ENCODE results near the gene TXNDC11.

Gene TXNDC11

DNA sequence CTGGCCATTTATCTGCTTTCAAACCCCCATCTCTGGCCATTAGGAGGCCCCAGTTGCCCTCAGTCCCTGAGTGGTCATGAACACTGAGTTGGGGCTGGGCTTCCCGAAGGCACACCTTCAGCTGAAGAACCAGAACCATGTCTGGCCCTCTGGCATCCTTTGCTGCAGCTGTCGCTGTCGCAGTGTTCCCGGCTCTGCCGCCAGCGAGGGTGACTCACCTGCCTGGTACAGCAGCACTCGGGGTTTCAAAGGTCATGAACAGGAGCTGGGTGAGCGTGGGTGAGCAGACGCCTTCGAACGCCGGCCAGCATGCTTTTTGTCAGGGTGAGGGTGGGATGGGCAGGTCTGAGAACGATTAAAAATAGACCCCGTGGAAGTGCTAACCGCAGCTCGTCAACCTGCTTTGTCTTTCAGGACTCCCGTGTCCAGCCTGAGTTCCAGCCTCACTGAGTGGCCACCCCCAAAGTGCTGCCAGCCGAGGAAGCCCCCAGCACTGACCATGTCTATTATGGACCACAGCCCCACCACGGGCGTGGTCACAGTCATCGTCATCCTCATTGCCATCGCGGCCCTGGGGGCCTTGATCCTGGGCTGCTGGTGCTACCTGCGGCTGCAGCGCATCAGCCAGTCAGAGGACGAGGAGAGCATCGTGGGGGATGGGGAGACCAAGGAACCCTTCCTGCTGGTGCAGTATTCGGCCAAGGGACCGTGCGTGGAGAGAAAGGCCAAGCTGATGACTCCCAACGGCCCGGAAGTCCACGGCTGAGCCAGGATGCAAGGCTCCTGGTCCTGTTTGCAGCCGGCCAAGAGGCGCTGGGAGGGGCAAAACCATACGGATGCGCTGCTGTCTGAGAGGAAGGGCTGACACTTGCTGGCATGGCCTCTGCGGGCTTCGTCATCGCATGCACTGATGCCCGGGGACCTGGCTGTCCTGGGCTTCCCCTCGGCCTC lies 66.8 kb downstream of the TXNDC11 start:
- peak; percentile 86 for DNase-seq (ENCODE audit: low spot score)

DNA sequence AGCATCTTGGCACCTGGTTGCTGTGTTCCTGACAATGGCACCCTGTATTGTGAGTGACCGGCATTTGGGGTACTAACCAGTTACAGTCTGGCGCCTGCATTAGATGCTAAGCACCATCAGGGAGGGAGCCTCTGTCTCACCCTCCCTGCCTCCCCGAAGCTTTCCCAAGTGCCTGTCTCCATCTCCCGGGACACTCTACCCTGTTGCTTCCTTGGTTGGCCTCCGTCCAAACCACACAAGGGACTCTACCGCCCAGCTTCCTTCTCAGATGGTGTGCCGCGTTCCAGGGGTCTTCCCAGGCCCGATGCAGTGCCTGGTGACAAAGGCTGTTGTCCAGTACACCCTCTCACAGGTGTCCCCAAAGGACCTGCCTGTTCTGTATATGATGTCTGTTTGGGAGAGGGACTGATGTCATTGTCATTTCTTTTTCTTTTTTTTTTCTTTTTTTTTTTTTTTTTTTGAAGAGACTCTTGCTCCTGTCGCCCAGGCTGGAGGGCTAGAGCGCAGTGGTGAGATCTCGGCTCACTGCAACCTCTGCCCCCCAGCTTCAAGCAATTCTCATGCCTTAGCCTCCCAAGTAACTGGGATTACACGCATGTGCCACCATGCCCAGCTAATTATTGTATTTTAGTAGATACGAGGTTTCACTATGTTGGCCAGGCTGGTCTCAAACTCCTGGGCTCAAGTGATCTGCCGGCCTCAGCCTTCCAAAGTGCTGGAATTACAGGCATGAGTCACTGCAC lies 67.7 kb downstream of the TXNDC11 start:
- DNase-seq (ENCODE audit: low spot score): peak; percentile 65

DNA sequence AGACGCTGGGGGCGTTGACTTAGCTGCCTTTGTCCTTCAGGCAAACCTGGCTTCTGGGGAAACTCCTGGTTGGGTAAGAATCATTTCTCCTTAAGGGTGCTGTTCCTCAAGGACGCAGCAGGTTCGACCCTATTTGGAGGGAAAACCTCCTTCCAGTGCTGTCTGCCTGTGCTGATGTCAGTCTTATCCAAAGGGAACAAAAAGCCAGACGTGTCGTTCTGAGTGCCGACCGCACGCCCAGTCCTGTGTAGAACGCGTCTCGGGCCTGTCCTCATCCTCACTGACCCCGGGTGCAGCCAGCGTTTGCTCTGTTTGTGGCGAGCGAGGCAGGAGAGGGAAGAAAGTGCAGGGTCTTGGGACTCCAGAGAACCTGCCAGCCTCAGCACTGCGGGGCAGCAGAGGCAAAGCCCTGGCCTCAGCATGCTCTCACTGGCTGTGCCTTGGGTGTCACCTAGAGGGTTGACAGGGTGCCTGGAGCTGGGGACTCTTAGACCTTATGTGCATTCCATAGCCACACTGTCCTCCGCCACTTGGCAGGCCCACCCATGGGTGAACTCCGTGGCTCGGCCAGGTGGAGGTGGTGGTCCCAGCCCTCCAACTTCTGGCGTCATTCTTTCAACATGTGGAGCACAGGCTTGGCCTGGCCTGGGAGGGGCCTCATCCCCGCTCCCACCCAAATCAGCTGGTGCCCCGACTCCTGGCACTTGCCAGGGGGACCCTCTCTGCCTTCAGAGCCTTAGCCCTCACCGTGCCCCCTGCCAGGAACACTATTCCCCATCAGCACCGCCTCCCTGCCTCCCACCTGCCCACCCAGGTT lies 68.4 kb downstream of the TXNDC11 start:
- DNase-seq (ENCODE audit: low spot score): no peak

DNA sequence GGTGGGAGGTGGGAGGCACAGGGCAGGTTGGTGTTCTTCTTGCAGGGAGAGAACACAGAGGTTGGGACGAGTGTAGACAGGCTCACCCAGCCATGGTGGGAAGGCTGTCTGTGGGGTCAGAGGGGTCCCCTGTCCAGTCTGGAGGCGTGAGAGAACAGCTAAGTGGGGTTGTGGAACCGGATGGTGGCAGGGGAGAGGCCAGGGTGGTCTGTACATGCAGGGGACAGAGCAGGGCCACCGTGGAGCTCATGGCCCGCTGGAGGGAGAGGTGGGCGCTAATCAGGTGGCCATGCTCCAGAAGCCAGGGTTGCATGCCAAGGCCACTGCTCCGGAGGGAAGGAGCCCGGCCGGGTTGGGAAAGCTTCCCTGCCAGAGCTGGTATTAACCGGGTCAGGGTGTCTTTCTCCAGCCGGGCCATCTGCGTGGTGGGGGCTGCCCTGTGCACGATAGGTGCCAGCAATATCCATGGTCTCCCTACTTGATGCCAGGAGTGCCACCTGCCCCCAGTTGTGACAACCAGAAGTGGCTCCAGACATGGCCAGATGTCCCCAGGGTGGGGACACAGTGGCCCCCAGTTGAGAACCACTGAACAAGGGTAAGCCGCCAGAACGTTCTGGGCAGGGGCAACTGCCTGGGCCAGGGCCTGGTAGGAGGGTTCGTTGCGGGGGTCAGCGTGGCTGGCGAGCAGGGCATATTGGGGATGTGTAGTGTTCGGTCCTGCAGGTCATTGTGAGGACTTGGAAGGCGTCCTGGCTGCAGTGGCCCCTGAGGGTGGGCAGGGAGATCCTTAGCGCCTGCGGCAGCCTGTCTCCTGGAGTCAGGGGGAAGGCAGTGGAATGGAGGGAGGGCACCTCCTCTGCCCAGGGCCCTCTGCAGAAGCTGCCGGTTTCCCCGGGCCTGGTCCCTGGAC lies 69.3 kb downstream of the TXNDC11 start:
- no peak for DNase-seq (ENCODE audit: low spot score)

DNA sequence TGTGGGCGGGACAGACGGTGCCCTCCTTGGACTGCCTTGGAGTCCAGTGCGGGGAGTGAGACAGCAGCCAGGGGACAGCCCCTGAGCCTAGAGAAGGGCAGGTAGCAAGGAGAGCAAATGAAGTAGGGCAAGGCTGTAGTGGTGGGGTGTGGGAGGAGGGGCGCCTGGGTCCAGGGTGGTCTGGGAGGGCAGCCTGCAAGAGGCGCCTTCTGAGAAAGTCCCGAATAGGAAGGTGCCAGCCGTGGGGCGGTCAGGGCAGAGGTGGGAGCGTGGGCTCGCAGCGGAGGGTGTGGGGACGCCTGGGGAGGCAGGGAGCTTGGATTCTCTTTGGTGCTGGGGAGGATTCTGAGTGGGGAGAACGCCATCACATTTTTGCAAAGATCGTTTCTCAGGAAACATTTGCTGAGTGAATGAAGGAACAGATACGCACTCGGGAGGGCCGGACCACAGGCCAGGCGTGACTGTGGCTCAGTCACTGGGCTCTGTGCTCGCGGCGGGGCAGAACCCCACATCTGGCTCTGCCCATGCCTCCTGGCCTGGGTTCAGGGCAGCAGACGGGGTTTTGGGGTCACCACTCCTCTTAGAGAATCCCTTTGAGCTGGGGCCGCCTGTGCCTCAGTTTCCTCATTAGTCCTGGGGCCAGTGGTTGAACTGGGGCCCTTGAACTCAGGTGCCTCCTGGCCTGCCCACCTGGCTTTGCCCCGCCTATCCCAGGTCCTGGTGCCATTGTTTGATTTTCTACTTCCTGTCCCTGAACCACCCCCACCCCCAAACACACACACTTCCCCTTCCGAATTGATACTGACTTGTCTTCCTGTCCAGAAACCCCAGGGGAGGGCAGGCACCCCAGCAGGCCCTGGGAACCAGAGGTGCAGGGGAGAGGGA lies 70.2 kb downstream of the TXNDC11 start:
- no peak for DNase-seq (ENCODE audit: low spot score)

DNA sequence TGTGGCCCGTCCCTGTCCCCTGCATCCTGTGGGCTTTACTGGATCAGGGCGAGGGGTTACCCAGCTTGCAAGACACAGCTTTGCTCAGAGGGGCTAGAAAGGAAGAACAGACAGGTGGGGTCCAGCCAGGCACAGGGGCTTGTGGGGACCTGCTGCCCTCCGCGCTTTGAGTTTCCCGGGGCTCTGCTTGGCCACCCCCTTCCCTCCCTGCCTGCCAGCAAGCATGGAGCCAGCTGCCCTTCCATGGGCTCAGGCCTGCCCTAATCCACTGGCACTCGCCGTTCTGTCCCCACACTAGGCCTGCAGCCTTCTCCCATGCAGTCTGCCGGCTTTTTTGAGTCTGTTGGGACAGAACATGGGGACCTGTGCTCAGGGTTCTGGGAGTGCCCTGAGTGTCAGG lies 71.0 kb downstream of the TXNDC11 start:
- DNase-seq (ENCODE audit: low spot score): no peak

DNA sequence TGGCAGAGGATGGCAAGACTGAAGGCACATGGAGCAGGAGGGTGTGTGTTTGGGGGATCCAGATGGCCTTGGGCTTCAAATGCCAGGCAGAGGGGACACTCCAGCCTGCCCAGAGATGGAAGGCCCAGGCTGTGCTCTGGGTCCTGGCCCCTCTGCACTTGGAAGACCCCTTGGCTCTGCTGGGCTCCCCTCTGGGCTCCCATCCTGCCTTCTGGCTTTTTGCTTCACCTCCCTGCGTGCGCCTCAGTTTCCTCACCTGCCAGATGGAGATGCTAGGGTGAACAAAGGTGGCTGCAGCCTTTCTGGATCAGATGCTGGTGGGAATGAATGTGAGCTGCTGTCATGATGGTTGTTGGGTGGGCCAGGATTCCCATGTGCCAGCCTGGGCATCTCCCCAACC lies 71.4 kb downstream of the TXNDC11 start:
- no peak for DNase-seq (ENCODE audit: low spot score)

DNA sequence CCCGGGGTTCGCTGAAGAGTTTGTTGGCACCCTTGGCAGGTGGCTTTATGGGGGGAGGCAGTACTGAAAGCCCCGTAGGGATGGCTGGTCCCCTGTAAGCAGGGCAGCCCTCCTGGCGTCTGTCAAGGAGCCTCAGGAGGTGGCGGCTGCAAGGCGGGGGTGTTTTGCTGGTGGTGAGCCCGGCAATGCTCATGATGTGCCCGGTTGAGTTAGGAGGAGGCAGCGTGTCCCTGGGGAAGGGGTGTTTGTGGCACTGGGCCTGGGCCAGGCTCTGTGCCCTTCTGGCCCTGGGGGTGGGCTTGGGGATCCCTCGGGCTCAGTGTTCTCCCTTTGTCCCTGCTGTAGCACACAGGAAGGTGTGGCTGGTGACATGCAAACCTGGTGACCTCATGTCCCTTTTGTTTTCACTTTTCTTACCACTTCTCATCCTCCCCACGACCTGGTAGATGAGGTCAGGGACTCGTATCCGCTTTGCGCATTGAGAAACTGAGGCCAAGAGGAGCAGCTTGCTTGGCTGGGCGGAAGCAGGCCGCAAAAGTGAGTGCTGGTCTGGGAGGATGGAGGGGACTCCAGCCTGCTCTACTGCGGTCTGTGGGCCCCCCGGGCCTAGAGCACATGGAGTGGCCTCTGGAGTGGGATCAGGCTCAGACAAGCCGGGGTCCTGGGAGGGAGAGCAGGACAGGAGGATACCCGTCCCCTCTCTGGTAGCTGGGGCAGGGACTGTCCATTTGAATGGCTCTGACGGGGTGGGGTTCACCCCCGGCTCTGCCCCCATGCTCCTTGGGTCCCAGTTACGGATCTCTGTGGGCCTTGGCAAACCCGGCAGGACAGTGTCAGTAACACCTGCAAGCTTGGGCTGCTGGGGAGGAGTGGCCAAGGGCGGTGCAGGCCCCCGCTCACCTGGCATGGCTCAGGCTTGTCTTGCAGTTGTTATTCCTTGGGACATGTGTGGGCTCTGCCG lies 72.2 kb downstream of the TXNDC11 start:
- DNase-seq (ENCODE audit: low spot score): no peak

DNA sequence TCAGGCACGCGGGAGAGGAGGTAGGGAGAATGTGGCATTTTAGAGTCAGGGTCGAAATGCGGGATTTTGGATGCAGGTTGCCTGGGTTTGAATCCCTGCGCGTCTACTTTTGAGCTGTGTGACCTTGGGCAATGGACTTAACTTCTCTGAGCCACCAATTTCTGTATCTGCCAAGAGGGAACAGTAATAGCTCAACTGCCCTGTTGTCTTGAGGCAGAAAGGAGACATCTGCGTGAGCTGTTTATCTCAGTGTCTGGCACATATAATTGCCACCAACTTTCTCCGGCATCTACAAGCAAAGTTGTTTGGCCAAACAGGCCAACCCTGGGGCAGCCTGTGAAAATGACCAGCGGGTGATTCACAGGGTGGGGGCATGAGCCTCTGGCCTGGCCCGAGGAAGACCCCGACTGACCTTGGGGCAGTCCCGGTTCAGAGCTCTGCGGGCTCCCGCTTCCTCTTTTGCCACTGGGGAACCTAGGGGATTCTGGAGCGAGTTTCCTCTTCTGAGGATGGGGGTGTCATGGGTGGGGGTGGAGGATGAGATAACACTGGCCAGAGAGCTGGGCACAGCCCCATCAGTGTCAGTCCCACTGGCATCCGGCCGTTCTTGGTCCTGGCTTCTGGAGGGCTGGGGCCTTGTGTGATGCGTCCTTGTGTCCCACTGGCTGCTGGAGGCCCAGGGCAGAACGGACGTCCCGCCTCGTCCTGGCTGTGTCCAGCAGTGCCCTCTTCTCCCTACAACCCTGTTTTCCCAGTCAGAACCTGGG lies 73.1 kb downstream of the TXNDC11 start:
- DNase-seq (ENCODE audit: low spot score): peak; percentile 45

DNA sequence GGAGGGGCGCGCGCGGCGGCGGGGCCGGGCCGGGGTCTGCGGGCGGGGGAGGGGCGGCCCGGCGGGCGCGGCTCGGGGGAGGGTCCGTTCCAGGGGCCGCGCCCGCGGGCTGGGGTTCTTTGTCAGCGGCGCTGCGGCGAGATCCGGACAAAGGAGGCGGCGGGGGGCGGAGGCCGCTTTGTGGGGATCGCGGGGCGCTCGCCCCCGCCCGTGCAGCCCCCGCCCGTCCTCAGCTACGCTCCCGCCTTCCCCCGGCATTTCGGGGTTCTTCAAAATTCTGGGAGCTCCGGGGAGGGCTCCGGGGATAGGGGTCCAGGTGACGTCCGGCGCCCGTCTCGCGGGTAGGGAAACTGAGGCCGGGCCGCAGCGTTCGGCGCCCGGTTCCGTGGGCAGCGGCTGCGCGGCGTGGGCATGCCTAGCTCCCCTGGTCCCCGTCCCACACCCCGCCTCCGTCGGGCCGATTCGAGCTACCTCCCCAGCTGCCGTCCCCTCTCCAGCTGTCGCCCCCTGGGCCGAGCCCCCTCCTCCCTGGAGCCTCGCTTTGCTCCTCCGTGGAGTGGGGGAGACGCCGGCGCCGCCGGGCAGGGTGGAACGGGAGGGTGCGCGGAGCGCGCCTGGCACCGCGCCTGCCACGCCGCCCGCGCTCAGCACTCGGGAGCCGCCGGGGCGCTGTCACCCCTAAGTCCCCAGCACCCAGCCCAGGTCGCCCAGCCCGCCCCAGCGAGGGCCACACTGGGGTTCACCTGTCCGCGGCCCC lies 73.9 kb downstream of the TXNDC11 start:
- DNase-seq (ENCODE audit: low spot score): no peak

DNA sequence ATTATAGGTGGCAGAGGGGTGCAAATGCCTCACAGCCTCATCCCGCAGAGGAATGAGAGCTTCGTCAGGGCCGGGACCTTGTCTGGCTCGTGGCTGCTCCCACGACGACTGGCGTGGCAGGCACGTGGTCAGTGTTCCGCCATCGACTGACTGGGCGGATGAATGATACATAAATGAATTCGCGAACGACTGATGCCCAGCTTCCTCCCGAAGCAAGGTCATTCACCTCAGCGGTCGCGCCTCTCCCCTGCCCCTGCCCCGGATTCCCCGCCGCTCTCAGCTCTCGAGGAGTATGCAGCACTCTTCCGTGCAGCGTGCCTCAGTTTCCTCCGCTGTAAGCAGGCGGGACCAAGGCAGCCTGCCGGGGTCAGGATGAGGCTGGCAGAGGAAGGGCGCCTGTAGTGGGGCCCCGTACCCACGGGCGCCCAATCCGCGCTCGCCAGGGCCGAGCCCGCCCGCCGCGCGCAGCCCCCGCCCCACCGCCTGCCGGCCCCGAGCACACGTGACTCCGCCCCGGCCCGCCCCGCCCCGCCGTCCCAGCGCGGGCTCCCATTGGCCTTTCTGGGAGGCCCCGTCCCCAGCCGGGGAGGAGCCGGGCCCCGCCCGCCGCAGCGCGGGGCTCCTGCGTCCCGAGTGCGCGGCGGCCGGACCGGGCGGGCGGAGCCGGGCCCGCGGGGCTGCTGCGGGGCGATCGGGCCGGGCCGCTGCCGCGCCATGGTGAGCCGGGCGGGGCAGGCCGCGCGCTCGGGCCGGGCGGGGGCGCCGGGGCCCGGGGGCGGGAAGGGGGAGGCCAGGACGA lies 74.6 kb downstream of the TXNDC11 start, which contains the start of gene SNN:
Gene SNN (plus strand): TSS at position 632 of the 799 bp plus-strand sequence. CDS start 7,605 bp downstream, outside the sequence.
- DNase-seq (ENCODE audit: low spot score): peak; percentile 86

DNA sequence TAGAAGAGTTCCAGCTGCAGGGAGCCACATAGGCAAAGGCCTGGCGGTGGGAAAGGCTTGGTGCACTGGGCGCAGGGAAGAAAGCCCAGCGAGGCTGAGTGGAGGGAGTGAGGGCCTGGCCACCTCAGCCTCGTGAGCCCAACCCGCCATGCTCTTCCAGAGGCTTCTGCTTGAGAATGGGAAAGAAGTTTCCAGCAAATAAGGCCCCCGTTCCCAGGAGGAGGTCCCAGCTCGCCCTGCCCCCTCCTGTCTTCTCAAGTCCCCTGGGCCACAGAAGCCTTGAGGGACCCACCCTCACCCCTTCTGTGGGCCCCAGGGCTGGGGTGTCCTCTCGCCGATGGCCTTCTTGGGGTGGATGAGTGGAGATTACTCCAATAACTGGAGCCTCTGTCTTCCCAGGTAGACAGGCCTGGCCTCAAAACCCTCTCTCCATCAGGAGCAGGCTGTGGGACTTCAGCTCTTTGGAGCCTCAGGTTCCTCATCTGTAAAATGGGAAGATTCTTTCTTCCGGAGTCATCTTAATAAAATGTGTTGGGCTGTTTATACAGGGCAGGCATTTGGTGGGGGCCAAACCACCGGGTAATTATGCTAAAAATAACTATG lies 75.3 kb downstream of the TXNDC11 start:
- DNase-seq (ENCODE audit: low spot score): no peak

DNA sequence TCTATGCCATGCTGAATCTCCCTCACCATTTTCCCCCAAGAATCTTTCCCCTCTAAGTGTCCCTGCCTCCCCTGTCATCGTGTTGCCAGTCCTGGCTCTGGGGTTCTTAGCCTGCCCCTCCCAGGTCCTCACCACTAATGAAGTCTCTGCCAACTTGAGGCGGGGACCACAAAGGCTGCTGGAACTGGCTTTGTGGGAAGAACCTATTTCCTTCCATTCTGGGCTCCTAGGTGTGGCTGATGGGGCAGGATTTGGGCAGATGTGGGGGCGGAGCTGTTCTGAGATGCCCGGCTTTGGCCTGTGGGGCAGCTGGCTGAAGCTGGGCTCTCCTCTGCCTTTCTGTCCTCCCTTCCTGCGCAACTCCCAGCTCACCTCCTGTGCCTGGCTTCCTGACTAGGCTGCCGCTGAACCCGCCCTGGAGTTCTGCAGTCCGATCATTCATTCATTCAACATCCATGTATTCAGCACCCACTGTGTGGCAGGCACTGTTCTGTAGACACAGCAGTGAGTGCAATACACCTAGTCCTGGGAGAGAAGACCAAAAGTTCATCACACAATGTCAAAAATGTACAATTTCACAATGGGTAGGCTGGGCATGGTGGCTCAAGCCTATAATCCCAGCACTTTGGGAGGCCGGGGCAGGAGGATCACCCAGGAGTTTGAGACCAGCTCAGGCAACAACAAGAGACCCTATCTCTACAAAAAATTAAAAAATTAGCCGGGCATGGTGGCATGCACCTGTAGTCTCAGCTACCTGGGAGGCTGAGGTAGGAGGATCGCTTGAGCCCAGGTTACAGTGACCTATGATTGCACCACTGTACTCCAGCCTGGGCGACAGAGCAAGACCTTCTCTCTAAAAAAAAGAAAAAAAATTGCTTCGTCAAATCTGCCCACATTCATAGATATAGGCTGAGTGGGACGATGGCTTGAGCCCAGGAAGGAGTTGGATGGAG lies 76.3 kb downstream of the TXNDC11 start:
- no peak for DNase-seq (ENCODE audit: low spot score)

DNA sequence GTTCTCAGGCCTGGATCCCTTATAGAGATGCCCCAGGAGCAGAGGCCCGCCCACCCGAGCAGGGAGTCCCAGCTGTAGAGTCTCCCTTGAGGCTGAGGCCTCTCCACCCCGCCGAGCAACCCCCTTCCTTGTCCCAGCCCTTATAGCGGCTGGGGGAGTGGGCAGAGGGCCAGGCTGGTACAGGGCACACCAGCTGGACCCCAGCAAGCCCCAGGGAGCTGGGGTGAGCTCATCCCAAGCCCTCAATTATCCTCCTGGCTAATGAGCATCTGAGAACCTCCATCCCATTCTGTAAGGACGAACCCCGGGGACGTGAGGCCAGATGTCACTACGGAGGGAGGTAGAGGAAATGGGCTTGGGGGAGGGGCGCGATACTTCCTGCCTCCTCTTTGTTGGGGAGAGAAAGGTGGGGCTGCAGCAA lies 77.6 kb downstream of the TXNDC11 start:
- DNase-seq (ENCODE audit: low spot score): no peak

DNA sequence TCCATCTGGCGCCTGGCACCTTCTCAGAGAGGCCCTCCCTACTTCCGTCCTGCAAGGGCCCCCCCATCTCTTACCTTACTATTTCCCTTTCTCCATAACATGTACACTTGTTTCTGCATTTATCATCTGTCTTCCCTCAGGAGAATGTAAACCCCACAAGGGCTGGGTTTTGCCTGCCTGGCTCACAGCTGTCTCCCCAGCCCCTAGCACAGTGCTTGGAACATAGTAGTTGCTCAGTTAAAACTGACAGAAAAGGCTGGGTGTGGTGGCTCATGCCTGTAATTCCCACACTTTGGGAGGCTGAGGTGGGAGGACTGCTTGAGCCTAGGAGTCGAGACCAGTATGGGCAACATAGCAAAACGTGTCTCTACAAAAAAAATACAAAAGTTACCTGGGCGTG lies 80.1 kb downstream of the TXNDC11 start:
- no peak for DNase-seq (ENCODE audit: low spot score)

Measured in kidney tubule cell (primary cell).